DOHH2 (cell line): ENCODE results near the gene SNTA1.

Experiments used
- H3F3A ChIP-seq: fragments of 200-600 bp; sonication (generic), shearing (Covaris generic); 2 replicates; pipeline ENCODE4 v1.6.0; 2016; ENCODE audit warnings: antibody characterized with exemption, mild to moderate bottlenecking; ENCODE audit not compliant: control insufficient read depth, insufficient read depth
- H3K27ac ChIP-seq: fragments of 200-600 bp; sonication (generic); 2 replicates; pipeline ENCODE4 v1.5.1; 2014; ENCODE audit warnings: low read depth, mild to moderate bottlenecking, low read length, moderate library complexity
- H3K27me3 ChIP-seq: fragments of 200-600 bp; sonication (generic); 2 replicates; pipeline ENCODE4 v1.6.1; 2014; ENCODE audit warnings: mild to moderate bottlenecking, low read length, mixed read lengths; ENCODE audit not compliant: control insufficient read depth
- H3K36me3 ChIP-seq: fragments of 200-600 bp; sonication (generic); 2 replicates; pipeline ENCODE4 v1.6.1; 2014; ENCODE audit warnings: mild to moderate bottlenecking, low read length, moderate library complexity, mixed read lengths; ENCODE audit not compliant: control insufficient read depth
- H3K4me1 ChIP-seq: fragments of 200-600 bp; sonication (generic); 2 replicates; pipeline ENCODE4 v1.6.1; 2014; ENCODE audit warnings: mild to moderate bottlenecking, low read length, mixed read lengths; ENCODE audit not compliant: control insufficient read depth
- H3K4me2 ChIP-seq: fragments of 200-600 bp; sonication (generic); 2 replicates; pipeline ENCODE4 v1.6.0; 2014; ENCODE audit warnings: mild to moderate bottlenecking, low read length, moderate library complexity
- H3K4me3 ChIP-seq: fragments of 200-600 bp; sonication (generic); 2 replicates; pipeline ENCODE4 v1.5.1; 2014; ENCODE audit warnings: mild to moderate bottlenecking, low read length, mixed read lengths
- H3K79me2 ChIP-seq: fragments of 200-600 bp; sonication (generic); 2 replicates; pipeline ENCODE4 v1.6.1; 2014; ENCODE audit warnings: mild to moderate bottlenecking, low read length, mixed read lengths; ENCODE audit not compliant: control insufficient read depth
- H3K9me2 ChIP-seq: fragments of 200-600 bp; sonication (generic); replicated peaks from 2 replicates; pipeline ENCODE4 v1.6.1; 2014; ENCODE audit warnings: mild to moderate bottlenecking, low read length, mixed read lengths; ENCODE audit not compliant: control insufficient read depth
- H3K9me3 ChIP-seq: fragments of 200-600 bp; sonication (generic); 2 replicates; pipeline ENCODE4 v1.6.1; 2014; ENCODE audit warnings: antibody characterized with exemption, low read length, mixed read lengths; ENCODE audit not compliant: control insufficient read depth, insufficient read depth
- H4K20me1 ChIP-seq: fragments of 200-600 bp; sonication (generic); 2 replicates; pipeline ENCODE4 v1.6.0; 2014; ENCODE audit warnings: low read depth, mild to moderate bottlenecking, antibody characterized with exemption, low read length, moderate library complexity; ENCODE audit not compliant: control insufficient read depth, insufficient read depth
- CTCF ChIP-seq: fragments of 200-600 bp; sonication (generic); IDR thresholded peaks from one replicate; pipeline ENCODE4 v1.5.1; 2014; ENCODE audit warnings: antibody characterized with exemption, mild to moderate bottlenecking, low read depth, low read length; ENCODE audit not compliant: poor library complexity, severe bottlenecking
- EZH2phosphoT487 ChIP-seq: fragments of 200-600 bp; sonication (generic); IDR thresholded peaks from 2 replicates; pipeline ENCODE4 v1.6.1; 2017; ENCODE audit warnings: borderline replicate concordance, mild to moderate bottlenecking, antibody characterized with exemption, low read length, moderate library complexity, mixed read lengths

The SNTA1 gene

GRCh38 chr20:33482581-33482980 is 39.0 kb upstream of the SNTA1 start:
- Histone ChIP-seq H3K79me2 (no peaks in the 10 kb centered on the region), H3K9me3 (no peaks in the 10 kb centered on the region)

DNA sequence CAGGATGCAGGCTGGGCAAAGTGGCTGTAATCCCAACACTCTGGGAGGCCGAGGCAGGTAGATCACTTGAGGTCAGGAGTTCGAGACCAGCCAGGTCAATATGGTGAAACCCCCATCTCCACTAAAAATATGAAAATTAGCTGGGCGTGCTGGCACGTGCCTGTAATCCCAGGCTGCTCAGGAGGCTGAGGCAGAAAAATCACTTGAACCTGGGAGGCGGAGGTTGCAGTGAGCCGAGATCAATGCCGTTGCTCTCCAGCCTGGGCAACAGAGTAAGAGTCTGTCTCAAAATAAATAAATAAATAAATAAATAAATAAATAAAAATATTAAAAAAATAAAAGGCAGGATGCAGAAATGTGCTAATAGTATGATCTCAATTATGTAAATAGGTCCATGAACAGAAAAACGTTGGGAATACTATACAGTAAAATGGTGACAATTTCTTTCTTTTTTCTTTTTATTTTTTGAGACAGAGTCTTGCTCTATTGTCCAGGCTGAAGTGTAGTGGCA is 37.9 kb upstream of the SNTA1 start:
- Histone ChIP-seq H3K4me3 (no peak overlapping the region), H3K9me2 (no peaks in the 10 kb centered on the region), H3K4me2 (no peak overlapping the region), H3K79me2 (no peaks in the 10 kb centered on the region), H3K27ac (no peak overlapping the region), H3K4me1 (no peaks in the 10 kb centered on the region), H3K9me3 (no peaks in the 10 kb centered on the region), H3K36me3 (no peaks in the 10 kb centered on the region), H3K27me3 (no peaks in the 10 kb centered on the region), H3F3A (no peaks in the 10 kb centered on the region), H4K20me1 (no peaks in the 10 kb centered on the region)
- TF ChIP-seq EZH2phosphoT487 (no peak), CTCF (no peak)

More at GRCh38 chr20:33482581-33482980, 39.0 kb upstream of the SNTA1 start:
- no peaks in the 10 kb centered on the region for H3F3A ChIP-seq
- no peak overlapping the region for H3K4me3 ChIP-seq
- H3K9me2 ChIP-seq: no peaks in the 10 kb centered on the region
- H3K4me2 ChIP-seq: no peak overlapping the region
- H3K36me3 ChIP-seq: no peaks in the 10 kb centered on the region
- no peaks in the 10 kb centered on the region for H3K4me1 ChIP-seq
- no peaks in the 10 kb centered on the region for H3K27me3 ChIP-seq
- no peak for TF ChIP-seq CTCF
- H4K20me1 ChIP-seq: no peaks in the 10 kb centered on the region
- H3K27ac ChIP-seq: no peak overlapping the region

DNA sequence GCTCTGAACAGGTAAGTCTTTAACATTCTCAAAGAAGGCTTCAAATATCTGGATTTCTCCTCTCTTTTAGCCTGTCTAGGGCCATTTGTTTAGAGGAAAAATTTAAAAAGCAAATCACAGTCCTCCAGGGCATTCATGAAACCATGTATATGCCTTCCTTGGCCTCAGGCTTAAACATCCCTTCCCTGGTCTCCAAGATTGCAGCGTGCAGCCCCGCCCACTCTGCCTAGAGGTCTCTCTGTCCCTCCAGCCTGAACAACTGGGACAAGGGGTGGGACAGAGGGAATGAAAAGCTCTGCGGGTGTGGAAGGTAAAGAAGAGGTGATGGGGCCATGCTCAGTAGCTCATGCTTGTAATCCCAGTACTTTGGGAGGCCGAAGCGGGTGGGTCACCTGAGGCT is 36.5 kb upstream of the SNTA1 start:
- TF ChIP-seq CTCF (no peak), EZH2phosphoT487 (no peak)
- no peak overlapping the region for H3K4me3 ChIP-seq
- H3F3A ChIP-seq: no peaks in the 10 kb centered on the region
- no peaks in the 10 kb centered on the region for H3K9me2 ChIP-seq
- H3K4me2 ChIP-seq: no peak overlapping the region
- H3K9me3 ChIP-seq: no peaks in the 10 kb centered on the region
- no peaks in the 10 kb centered on the region for H4K20me1 ChIP-seq
- no peaks in the 10 kb centered on the region for H3K27me3 ChIP-seq
- H3K79me2 ChIP-seq: no peaks in the 10 kb centered on the region
- H3K27ac ChIP-seq: no peak overlapping the region
- H3K4me1 ChIP-seq: peaks cover 10% of the 10 kb centered on the region
- H3K36me3 ChIP-seq: no peaks in the 10 kb centered on the region
